Liver (tissue), 9 donors: Measurements from ENCODE around the gene LHPP. TPM values are rescaled to one million over a fixed set of nuclear protein-coding genes. Genes with fewer than 3 reads are reported as not detected.

ENCODE experiments used
- DNase-seq: peaks from one replicate; pipeline ENCODE4 v3.0.0-alpha.2; 2017; ENCODE audit warnings: low spot score
- H3K27ac ChIP-seq, 2 donors: one replicate each; pipeline ENCODE4 v1.7.0; 2013; ENCODE audit warnings: inconsistent platforms in 2 of 2, low read length in 2 of 2, control low read depth in 1 of 2, low read depth in 1 of 2, mild to moderate bottlenecking in 1 of 2
- H3K27me3 ChIP-seq, 4 donors: one replicate each; pipeline versions ENCODE4 v1.6.1 to v1.7.0; 2013; ENCODE audit warnings: low read length in 3 of 4, inconsistent platforms in 1 of 4, mild to moderate bottlenecking in 1 of 4, moderate library complexity in 1 of 4; ENCODE audit not compliant: control insufficient read depth in 4 of 4, insufficient read depth in 4 of 4
- H3K36me3 ChIP-seq, 4 donors: one replicate each; pipeline versions ENCODE4 v1.6.1 to v1.7.0; 2013; ENCODE audit warnings: low read length in 3 of 4, mild to moderate bottlenecking in 3 of 4, low read depth in 1 of 4, moderate library complexity in 1 of 4; ENCODE audit not compliant: control insufficient read depth in 4 of 4, insufficient read depth in 3 of 4
- H3K4me1 ChIP-seq, 4 donors: one replicate each; pipeline versions ENCODE4 v1.6.1 to v1.7.0; 2013; ENCODE audit warnings: low read length in 3 of 4, mild to moderate bottlenecking in 3 of 4, moderate library complexity in 1 of 4; ENCODE audit not compliant: control insufficient read depth in 4 of 4, insufficient read depth in 4 of 4
- H3K4me3 ChIP-seq, 3 donors: one replicate each; pipeline versions ENCODE4 v1.6.1 to v1.7.0; 2013; ENCODE audit warnings: low read length in 3 of 3, control low read depth in 1 of 3, low read depth in 1 of 3, mild to moderate bottlenecking in 1 of 3
- H3K9ac ChIP-seq, 2 donors: one replicate each; pipeline ENCODE4 v1.7.0; 2013; ENCODE audit warnings: low read length in 2 of 2, mild to moderate bottlenecking in 2 of 2, moderate library complexity in 2 of 2, control low read depth in 1 of 2, low read depth in 1 of 2
- H3K9me3 ChIP-seq, 4 donors: one replicate each; pipeline versions ENCODE4 v1.6.1 to v1.7.0; 2013; ENCODE audit warnings: low read length in 3 of 4; ENCODE audit not compliant: control insufficient read depth in 4 of 4
- EGR1 ChIP-seq, 2 donors: IDR thresholded peaks; 2 replicates each; pipeline ENCODE4 v1.6.1; 2016 to 2018; ENCODE audit warnings: antibody characterized with exemption in 2 of 2, low read depth in 2 of 2
- FOXA1 ChIP-seq: IDR thresholded peaks from 2 replicates; pipeline ENCODE4 v1.6.1; 2016; ENCODE audit warnings: antibody characterized with exemption
- FOXA2 ChIP-seq: IDR thresholded peaks from 2 replicates; pipeline ENCODE4 v1.6.1; 2016; ENCODE audit warnings: antibody characterized with exemption
- GABPA ChIP-seq, 2 donors: IDR thresholded peaks in 1 of 2; conservative IDR thresholded peaks in 1 of 2; 2 replicates each; pipeline ENCODE4 v1.6.1; 2016; ENCODE audit warnings: antibody characterized with exemption in 2 of 2, mild to moderate bottlenecking in 1 of 2, moderate library complexity in 1 of 2
- HNF4A ChIP-seq, 2 donors: conservative IDR thresholded peaks; 2 replicates each; pipeline ENCODE4 v1.6.1; 2016; ENCODE audit warnings: antibody characterized with exemption in 2 of 2, mild to moderate bottlenecking in 2 of 2
- HNF4G ChIP-seq: IDR thresholded peaks from 2 replicates; pipeline ENCODE4 v1.6.1; 2016; ENCODE audit warnings: antibody characterized with exemption
- JUND ChIP-seq, 2 donors: IDR thresholded peaks; 2 replicates each; pipeline ENCODE4 v1.6.1; 2016; ENCODE audit warnings: antibody characterized with exemption in 2 of 2
- NR2F2 ChIP-seq: IDR thresholded peaks from 2 replicates; pipeline ENCODE4 v1.6.1; 2016; ENCODE audit warnings: antibody characterized with exemption
- RAD21 ChIP-seq, 2 donors: IDR thresholded peaks; 2 replicates each; pipeline ENCODE4 v1.6.1; 2016; ENCODE audit warnings: antibody characterized with exemption in 2 of 2, mild to moderate bottlenecking in 2 of 2
- RXRA ChIP-seq, 2 donors: IDR thresholded peaks; 2 replicates each; pipeline ENCODE4 v1.6.1; 2017 to 2018; ENCODE audit warnings: antibody characterized with exemption in 2 of 2, mild to moderate bottlenecking in 1 of 2
- SP1 ChIP-seq: IDR thresholded peaks from 2 replicates; pipeline ENCODE4 v1.6.1; 2018; ENCODE audit warnings: antibody characterized with exemption, mild to moderate bottlenecking
- TAF1 ChIP-seq: conservative IDR thresholded peaks from 2 replicates; pipeline ENCODE4 v1.6.1; 2016; ENCODE audit warnings: antibody characterized with exemption, mild to moderate bottlenecking
- YY1 ChIP-seq: IDR thresholded peaks from 2 replicates; pipeline ENCODE4 v1.6.1; 2016; ENCODE audit warnings: antibody characterized with exemption, mild to moderate bottlenecking
- WGBS: extraction: QIAGEN DNeasy Blood & Tissue Kit; methylation state at CpG from one replicate; pipeline ENCODE4 v1.1.7; 2013; 5-methylcytosine and 5-hydroxymethylcytosine counted together
- polyA plus RNA-seq, 2 donors: library from polyadenylated mRNA; stranded (reverse) in 1 of 2; unstranded in 1 of 2; fragments of 200-250 nt in 1 of 2; fragments of >200 nt in 1 of 2; fragmentation: Nextera tagmentation in 1 of 2; extraction: Ambion mirVana in 1 of 2; gene quantifications; one replicate each; pipeline versions ENCODE4 v1.2.1 to v1.2.3, GENCODE V29; 2013 to 2015
- total RNA-seq, 2 donors: library from RNA; depleted of rRNA; stranded (reverse); fragments of >200 nt; gene quantifications; one replicate each; pipeline ENCODE4 v1.2.3, GENCODE V29; 2014
- TF ChIP-seq, protein P1 (sequence below): IDR thresholded peaks from 2 replicates; pipeline ENCODE4 v1.6.1; 2016; ENCODE audit warnings: antibody characterized with exemption
- TF ChIP-seq, protein P2 (sequence below): fragments of 150-350 bp; IDR thresholded peaks from 2 replicates; pipeline ENCODE4 v1.5.1; 2017; ENCODE audit warnings: improper control_type of control experiment, low read depth, low read length; ENCODE audit not compliant: missing input control
- TF ChIP-seq, protein P3 (sequence below): IDR thresholded peaks from 2 replicates; pipeline ENCODE4 v1.6.1; 2016; ENCODE audit warnings: antibody characterized with exemption
- TF ChIP-seq, protein P4 (sequence below): IDR thresholded peaks from 2 replicates; pipeline ENCODE4 v1.6.1; 2016; ENCODE audit warnings: antibody characterized with exemption, mild to moderate bottlenecking
- TF ChIP-seq, protein P5 (sequence below): IDR thresholded peaks from 2 replicates; pipeline ENCODE4 v1.6.1; 2016; ENCODE audit warnings: antibody characterized with exemption
- donor health status: healthy.
- donor health status: healthy.
- donor health status: healthy.
- donor health status: healthy.
- donor health status: healthy.

The LHPP gene
- total and polyA plus RNA-seq, 4 donors, result 15.9 to 39.9 (median 26.2) TPM

DNA sequence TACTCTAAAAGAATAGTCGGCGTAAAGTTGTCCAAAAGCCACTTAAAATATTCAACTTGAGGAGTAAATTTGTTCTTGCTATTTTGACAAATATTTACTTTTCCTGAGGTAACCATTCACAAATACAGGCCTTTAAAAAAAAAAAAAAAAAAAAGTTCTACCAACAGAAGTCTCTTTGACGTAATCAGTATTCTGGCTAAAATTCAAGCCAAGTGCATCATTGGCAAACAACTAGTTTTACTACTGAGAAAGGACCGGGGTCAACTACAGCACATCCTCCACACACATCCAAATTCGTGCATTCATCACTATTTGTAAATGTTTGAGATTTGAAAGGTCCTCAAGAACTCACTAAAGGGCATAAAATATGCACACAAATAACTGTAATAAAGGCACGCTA is 44.9 kb upstream of the LHPP start:
- 28% methylated on average over 6 of the region's 6 CpGs for WGBS
- peaks cover 8 to 34% (median 28%) of the 10 kb centered on the region in 4 donors for H3K4me1 ChIP-seq
- H3K9me3 ChIP-seq, result no peaks in the 10 kb centered on the region
- peak; percentile 47 for TF ChIP-seq FOXA2
- peak; percentile 35 for TF ChIP-seq FOXA1
- no peak for TF ChIP-seq GABPA (IDR thresholded peaks at IDR 0.05 in 1 of 2, conservative IDR thresholded peaks at IDR 0.05 in 1 of 2)
- TF ChIP-seq, protein P1, sequence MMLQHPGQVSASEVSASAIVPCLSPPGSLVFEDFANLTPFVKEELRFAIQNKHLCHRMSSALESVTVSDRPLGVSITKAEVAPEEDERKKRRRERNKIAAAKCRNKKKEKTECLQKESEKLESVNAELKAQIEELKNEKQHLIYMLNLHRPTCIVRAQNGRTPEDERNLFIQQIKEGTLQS, result no peak
- TF ChIP-seq HNF4G, result no peak
- TF ChIP-seq, protein P2, sequence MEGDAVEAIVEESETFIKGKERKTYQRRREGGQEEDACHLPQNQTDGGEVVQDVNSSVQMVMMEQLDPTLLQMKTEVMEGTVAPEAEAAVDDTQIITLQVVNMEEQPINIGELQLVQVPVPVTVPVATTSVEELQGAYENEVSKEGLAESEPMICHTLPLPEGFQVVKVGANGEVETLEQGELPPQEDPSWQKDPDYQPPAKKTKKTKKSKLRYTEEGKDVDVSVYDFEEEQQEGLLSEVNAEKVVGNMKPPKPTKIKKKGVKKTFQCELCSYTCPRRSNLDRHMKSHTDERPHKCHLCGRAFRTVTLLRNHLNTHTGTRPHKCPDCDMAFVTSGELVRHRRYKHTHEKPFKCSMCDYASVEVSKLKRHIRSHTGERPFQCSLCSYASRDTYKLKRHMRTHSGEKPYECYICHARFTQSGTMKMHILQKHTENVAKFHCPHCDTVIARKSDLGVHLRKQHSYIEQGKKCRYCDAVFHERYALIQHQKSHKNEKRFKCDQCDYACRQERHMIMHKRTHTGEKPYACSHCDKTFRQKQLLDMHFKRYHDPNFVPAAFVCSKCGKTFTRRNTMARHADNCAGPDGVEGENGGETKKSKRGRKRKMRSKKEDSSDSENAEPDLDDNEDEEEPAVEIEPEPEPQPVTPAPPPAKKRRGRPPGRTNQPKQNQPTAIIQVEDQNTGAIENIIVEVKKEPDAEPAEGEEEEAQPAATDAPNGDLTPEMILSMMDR, result no peak
- peak; percentile 67 to 77 for TF ChIP-seq HNF4A (conservative IDR thresholded peaks at IDR 0.05)
- no peak for TF ChIP-seq RAD21 (IDR thresholded peaks at IDR 0.05)
- TF ChIP-seq YY1, result peak; percentile 58
- peak in 1 of 2 donors; percentile 43 for TF ChIP-seq EGR1 (IDR thresholded peaks at IDR 0.05; ENCODE audit: low read depth in 2 of 2)
- no peak for TF ChIP-seq TAF1
- TF ChIP-seq, protein P3, sequence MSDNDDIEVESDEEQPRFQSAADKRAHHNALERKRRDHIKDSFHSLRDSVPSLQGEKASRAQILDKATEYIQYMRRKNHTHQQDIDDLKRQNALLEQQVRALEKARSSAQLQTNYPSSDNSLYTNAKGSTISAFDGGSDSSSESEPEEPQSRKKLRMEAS, result peak; percentile 38
- TF ChIP-seq, protein P4, sequence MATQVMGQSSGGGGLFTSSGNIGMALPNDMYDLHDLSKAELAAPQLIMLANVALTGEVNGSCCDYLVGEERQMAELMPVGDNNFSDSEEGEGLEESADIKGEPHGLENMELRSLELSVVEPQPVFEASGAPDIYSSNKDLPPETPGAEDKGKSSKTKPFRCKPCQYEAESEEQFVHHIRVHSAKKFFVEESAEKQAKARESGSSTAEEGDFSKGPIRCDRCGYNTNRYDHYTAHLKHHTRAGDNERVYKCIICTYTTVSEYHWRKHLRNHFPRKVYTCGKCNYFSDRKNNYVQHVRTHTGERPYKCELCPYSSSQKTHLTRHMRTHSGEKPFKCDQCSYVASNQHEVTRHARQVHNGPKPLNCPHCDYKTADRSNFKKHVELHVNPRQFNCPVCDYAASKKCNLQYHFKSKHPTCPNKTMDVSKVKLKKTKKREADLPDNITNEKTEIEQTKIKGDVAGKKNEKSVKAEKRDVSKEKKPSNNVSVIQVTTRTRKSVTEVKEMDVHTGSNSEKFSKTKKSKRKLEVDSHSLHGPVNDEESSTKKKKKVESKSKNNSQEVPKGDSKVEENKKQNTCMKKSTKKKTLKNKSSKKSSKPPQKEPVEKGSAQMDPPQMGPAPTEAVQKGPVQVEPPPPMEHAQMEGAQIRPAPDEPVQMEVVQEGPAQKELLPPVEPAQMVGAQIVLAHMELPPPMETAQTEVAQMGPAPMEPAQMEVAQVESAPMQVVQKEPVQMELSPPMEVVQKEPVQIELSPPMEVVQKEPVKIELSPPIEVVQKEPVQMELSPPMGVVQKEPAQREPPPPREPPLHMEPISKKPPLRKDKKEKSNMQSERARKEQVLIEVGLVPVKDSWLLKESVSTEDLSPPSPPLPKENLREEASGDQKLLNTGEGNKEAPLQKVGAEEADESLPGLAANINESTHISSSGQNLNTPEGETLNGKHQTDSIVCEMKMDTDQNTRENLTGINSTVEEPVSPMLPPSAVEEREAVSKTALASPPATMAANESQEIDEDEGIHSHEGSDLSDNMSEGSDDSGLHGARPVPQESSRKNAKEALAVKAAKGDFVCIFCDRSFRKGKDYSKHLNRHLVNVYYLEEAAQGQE, result peak; percentile 48
- TF ChIP-seq JUND (IDR thresholded peaks at IDR 0.05), result peak in 1 of 2 donors; percentile 65
- no peak for TF ChIP-seq NR2F2
- TF ChIP-seq, protein P5, sequence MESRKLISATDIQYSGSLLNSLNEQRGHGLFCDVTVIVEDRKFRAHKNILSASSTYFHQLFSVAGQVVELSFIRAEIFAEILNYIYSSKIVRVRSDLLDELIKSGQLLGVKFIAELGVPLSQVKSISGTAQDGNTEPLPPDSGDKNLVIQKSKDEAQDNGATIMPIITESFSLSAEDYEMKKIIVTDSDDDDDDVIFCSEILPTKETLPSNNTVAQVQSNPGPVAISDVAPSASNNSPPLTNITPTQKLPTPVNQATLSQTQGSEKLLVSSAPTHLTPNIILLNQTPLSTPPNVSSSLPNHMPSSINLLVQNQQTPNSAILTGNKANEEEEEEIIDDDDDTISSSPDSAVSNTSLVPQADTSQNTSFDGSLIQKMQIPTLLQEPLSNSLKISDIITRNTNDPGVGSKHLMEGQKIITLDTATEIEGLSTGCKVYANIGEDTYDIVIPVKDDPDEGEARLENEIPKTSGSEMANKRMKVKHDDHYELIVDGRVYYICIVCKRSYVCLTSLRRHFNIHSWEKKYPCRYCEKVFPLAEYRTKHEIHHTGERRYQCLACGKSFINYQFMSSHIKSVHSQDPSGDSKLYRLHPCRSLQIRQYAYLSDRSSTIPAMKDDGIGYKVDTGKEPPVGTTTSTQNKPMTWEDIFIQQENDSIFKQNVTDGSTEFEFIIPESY, result peak; percentile 61
- peak; percentile 65 to 84 for TF ChIP-seq RXRA (IDR thresholded peaks at IDR 0.05)
- no peak for TF ChIP-seq SP1
- H3K4me3 ChIP-seq, result no peak overlapping the region
- no peak overlapping the region for H3K27ac ChIP-seq
- peaks cover 0 to 5% (median 0%) of the 10 kb centered on the region in 4 donors for H3K27me3 ChIP-seq
- peaks cover 0 to 2% (median 0%) of the 10 kb centered on the region in 4 donors for H3K36me3 ChIP-seq
- DNase-seq, result no peak
- no peak overlapping the region for H3K9ac ChIP-seq
